Measurements from ENCODE around the gene SLC7A6OS.
"Not testable (repeated sequence)": the region's sequence is repeated elsewhere in the genome, so short reads cannot be mapped to it uniquely, and the experiment has no call there.

Gene SLC7A6OS

DNA sequence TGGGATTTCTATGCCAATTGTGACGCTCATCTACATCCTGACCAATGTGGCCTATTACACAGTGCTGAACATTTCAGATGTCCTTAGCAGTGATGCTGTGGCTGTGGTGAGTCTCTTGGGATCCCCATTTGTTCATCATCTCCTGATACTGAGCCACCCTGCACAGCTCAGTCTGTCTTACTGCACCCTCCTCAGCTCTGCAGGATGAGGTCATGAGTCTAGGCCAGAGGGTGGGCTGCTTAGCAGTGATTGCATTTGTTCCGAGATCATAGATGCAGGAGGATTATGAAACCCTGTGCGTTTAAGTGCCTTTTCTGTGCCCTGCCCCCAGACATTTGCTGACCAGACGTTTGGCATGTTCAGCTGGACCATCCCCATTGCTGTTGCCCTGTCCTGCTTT is 19.5 kb downstream of the SLC7A6OS start:
- ChIA-PET CTCF (interaction anchor here (0.7 to 5.0 kb wide), 4 partner anchors 10 to 28 kb away, joined by 3 to 44 read pairs (median 4); partner anchors contain the start of gene SLC7A6), POLR2A (interaction anchor here (0.9 to 1.5 kb wide), 3 partner anchors 11 to 27 kb away, joined by 3 to 4 read pairs (median 3); partner anchors contain the start of genes PRMT7, SLC7A6 and SLC7A6OS)
- DNase-seq (ENCODE audit: low read depth, low spot score): no peak
- no peak overlapping the region for H3K4me3 ChIP-seq (ENCODE audit: low read depth, low read length)
- TF ChIP-seq, protein P1, sequence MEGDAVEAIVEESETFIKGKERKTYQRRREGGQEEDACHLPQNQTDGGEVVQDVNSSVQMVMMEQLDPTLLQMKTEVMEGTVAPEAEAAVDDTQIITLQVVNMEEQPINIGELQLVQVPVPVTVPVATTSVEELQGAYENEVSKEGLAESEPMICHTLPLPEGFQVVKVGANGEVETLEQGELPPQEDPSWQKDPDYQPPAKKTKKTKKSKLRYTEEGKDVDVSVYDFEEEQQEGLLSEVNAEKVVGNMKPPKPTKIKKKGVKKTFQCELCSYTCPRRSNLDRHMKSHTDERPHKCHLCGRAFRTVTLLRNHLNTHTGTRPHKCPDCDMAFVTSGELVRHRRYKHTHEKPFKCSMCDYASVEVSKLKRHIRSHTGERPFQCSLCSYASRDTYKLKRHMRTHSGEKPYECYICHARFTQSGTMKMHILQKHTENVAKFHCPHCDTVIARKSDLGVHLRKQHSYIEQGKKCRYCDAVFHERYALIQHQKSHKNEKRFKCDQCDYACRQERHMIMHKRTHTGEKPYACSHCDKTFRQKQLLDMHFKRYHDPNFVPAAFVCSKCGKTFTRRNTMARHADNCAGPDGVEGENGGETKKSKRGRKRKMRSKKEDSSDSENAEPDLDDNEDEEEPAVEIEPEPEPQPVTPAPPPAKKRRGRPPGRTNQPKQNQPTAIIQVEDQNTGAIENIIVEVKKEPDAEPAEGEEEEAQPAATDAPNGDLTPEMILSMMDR (IDR thresholded peaks at IDR 0.05; ENCODE audit: insufficient read depth, low read length, missing control alignments): no peak

DNA sequence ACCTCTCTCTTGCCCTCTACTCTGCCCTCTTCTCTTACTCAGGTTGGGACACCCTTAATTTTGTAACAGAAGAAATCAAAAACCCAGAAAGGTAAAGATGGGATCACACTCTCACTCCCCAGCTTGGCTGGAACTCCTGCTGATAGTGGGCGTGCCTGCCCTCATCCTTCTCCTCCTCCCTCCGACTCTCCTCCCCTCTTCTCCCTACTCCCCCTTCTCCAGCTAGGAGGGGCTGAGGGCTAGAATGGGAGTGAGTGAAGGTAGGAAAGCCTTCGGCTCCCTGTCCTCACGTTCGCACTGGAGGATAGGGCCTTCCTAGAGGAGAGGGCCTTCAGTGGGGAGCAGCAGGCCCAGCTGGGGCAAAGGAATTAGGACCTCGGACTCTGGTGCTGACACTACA is 20.3 kb downstream of the SLC7A6OS start:
- no peak for DNase-seq (ENCODE audit: low read depth, low spot score)
- ChIA-PET POLR2A (interaction anchor here (1.0 kb wide), 2 partner anchors 20 to 27 kb away, joined by 3 to 6 read pairs; partner anchors contain the start of genes PRMT7 and SLC7A6OS), CTCF (interaction anchor here (1.2 to 5.0 kb wide), 3 partner anchors 8 to 28 kb away, joined by 3 to 44 read pairs (median 11); partner anchors contain the start of gene SLC7A6)
- TF ChIP-seq, protein P1 (IDR thresholded peaks at IDR 0.05; ENCODE audit: insufficient read depth, low read length, missing control alignments): no peak
- no peak overlapping the region for H3K4me3 ChIP-seq (ENCODE audit: low read depth, low read length)

DNA sequence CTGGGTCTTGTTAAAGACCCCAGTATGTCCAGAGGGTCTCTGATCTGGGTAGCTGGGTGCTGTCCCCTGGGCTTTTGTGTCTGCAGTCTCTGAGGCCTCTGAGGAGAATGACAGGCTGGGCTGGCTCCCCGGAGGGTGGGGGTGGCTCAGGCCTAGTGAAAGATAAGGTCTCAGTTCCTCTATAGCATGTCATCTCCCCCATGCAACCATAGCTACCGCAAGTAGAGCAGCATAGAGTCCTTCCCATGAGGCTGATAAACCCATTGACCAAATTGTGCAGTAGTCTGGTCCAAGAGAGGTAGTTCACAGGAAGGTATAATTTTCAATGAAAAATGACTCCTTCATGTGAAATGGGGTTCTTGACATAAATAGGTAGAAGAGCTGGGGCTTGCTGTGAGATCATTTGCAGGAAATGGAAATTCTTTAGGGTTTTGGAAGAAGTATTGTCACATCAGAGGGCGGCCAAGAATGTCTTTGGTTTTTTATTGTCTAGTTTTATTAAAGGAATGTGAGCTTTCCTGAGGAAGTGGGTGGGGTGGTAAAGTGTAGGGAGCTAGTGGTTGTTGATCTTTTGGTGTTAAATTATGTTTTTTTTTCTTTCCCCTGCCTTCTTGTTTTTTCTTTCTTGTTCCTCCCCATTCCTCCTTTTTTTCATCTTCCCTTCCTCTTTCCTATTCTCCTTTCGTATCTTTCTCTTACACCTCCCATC is 21.0 kb downstream of the SLC7A6OS start:
- H3K4me3 ChIP-seq (ENCODE audit: low read depth, low read length): no peak overlapping the region

DNA sequence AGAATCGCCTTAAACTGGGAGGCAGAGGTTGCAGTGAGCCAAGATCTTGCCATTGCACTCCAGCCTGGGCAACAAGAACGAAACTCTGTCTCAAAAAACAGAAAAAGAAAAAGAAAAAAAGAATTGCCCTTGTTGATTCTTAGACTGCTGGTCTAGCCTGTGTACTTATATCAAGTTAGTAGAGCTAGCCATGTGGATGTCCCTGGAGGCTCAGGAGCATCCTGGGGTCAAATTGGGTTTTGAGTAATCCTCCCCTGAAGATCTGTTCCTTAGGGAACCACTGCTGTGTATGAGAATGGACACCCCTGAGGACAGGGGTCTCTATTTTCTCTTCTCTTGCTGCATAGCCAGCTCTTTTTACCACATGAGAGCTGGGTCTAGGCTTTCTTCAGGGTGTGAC is 21.5 kb downstream of the SLC7A6OS start:
- ChIA-PET CTCF (interaction anchor here (0.7 to 5.0 kb wide), 4 partner anchors 9 to 40 kb away, joined by 4 to 44 read pairs (median 10); partner anchors contain the start of gene SLC7A6), POLR2A (interaction anchor here (1.0 to 2.6 kb wide), 2 partner anchors 22 to 52 kb away, joined by 3 to 19 read pairs; partner anchors contain the start of genes PRMT7 and SLC7A6OS)
- DNase-seq (ENCODE audit: low read depth, low spot score): no peak
- no peak overlapping the region for H3K4me3 ChIP-seq (ENCODE audit: low read depth, low read length)
- TF ChIP-seq, protein P1 (IDR thresholded peaks at IDR 0.05; ENCODE audit: insufficient read depth, low read length, missing control alignments): no peak

More for the DNA sequence above, 21.0 kb downstream of the SLC7A6OS start:
- ChIA-PET CTCF (interaction anchor here (0.7 to 5.0 kb wide), 5 partner anchors 9 to 39 kb away, joined by 3 to 44 read pairs (median 8); partner anchors contain the start of gene SLC7A6), POLR2A (interaction anchor here (1.0 to 2.6 kb wide), 3 partner anchors 21 to 52 kb away, joined by 3 to 19 read pairs (median 6); partner anchors contain the start of genes PRMT7 and SLC7A6OS)
- no peak for DNase-seq (ENCODE audit: low read depth, low spot score)
- TF ChIP-seq, protein P1 (IDR thresholded peaks at IDR 0.05; ENCODE audit: insufficient read depth, low read length, missing control alignments): no peak

DNA sequence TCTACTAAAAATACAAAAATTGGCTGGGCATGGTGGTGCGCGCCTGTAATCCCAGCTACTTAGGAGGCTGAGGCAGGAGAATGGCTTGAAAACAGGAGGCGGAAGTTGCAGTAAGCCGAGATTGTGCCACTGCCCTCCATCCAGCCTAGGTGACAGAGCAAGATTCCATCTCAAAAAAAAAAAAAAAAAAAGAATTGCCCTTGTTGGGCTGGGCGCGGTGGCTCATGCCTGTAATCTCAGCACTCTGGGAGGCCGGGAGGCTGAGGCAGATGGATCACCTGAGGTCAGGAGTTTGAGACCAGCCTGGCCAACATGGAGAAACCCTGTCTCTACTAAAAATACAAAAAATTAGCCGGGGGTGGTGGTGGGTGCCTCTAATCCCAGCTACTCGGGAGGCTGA is 21.9 kb downstream of the SLC7A6OS start:
- CTCF ChIA-PET: interaction anchor here (1.3 to 5.0 kb wide), 4 partner anchors 10 to 43 kb away, joined by 3 to 44 read pairs (median 10); partner anchors contain the start of gene SLC7A6
- POLR2A ChIA-PET: interaction anchor here (1.1 to 2.6 kb wide), 2 partner anchors 10 to 22 kb away, joined by 4 to 19 read pairs; partner anchors contain the start of genes PRMT7 and SLC7A6OS
- H3K4me3 ChIP-seq (ENCODE audit: low read depth, low read length); DNase-seq (ENCODE audit: low read depth, low spot score): not testable (repeated sequence)

DNA sequence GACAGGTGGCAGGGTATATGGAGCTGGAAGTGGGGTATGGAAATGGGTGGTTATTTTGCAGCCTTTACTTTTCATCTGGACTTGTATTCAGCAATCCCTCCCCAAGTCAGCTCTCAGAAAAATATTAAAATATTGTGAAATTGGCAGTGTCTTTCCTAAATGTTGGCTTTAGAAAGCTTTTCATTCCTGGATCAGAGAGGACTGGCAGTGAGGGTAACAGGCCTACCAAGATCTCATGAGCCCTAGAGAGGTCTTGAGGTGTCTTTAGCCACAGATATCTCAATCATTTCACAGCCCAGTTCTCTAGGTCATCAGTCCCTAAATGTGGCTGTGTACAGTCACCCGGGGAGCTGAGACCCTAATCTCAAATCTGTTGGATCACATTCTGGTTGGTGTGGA is 22.5 kb downstream of the SLC7A6OS start:
- ChIA-PET CTCF (interaction anchor here (1.1 to 5.0 kb wide), 7 partner anchors 10 to 44 kb away, joined by 3 to 44 read pairs (median 3); partner anchors contain the start of genes PRMT7, SLC7A6 and SLC7A6OS), POLR2A (interaction anchor here (0.6 to 2.6 kb wide), 5 partner anchors 11 to 24 kb away, joined by 3 to 19 read pairs (median 4); partner anchors contain the start of genes PRMT7, SLC7A6 and SLC7A6OS)

More for the DNA sequence above, 22.5 kb downstream of the SLC7A6OS start:
- no peak overlapping the region for H3K4me3 ChIP-seq (ENCODE audit: low read depth, low read length)
- TF ChIP-seq, protein P1 (IDR thresholded peaks at IDR 0.05; ENCODE audit: insufficient read depth, low read length, missing control alignments): no peak
- DNase-seq (ENCODE audit: low read depth, low spot score): no peak

Measured in AG04449 (cell line).